Measurements from ENCODE around the gene RIN3. TPM values are rescaled to one million over a fixed set of nuclear protein-coding genes. Genes with fewer than 3 reads are reported as not detected.

RIN3 gene
- total and polyA plus RNA-seq, 10 of the 15 experiments (the other 5 are each of a cell fraction or from before 2014, with no cell fraction given): 0.91 to 23.3 (median 6.3) TPM

DNA sequence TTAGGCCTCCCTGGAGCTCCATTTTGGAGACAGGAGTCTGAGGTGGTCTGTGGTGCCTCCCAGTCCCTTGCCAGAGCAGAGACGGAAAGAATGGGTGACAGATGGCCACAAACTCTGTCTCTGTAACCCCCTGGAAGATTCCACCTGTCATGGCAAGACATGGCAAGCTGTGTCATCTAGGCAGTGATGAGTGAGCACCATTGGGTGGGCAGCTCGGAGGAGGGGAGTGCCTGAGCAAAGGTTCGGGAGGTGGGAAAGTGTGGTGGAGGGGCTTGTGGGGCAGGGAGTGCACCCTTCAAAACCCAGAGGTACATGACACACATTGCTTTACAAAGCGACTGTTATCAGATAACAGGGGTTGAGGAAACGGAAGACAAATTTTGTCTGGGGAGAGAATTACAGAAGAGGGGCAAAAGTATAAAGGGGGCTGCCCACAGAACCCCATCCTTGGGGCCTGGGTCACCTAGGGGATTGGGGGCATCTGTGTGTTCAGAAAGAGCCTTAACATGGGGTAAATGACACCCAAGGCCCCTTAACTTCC, 3.5 kb downstream of the RIN3 start:
- H3K9me3 ChIP-seq (replicated peaks; ENCODE audit: control insufficient read depth, insufficient read depth, low read length): no peaks in the 10 kb centered on the region; the same call in 2 of the 3 replicates
- H3K27me3 ChIP-seq (replicated peaks in 1 of 2; ENCODE audit: control insufficient read depth in 2 of 2, insufficient read depth in 2 of 2, low read length in 1 of 2): no peaks in the 10 kb centered on the region; a peak in 1 of 4 replicates
- H3K79me2 ChIP-seq (ENCODE audit: control insufficient read depth, insufficient read depth, low read length): peaks cover 8% of the 10 kb centered on the region
- peaks cover 10% of the 10 kb centered on the region for H3K4me1 ChIP-seq (ENCODE audit: control insufficient read depth, insufficient read depth, low read length)
- ChIA-PET CTCF (interaction anchor here (0.6 to 1.8 kb wide), 6 partner anchors 9 to 143 kb away, joined by 3 to 6 read pairs (median 3); no protein-coding TSS in a partner anchor), POLR2A (interaction anchor here (0.6 to 1.6 kb wide), 6 partner anchors 9 to 60 kb away, joined by 3 to 7 read pairs (median 3); no protein-coding TSS in a partner anchor), RAD21 (ENCODE audit: unreplicated experiment) (interaction anchor here (0.5 to 1.7 kb wide), 8 partner anchors 29 to 173 kb away, joined by 3 to 4 read pairs (median 3); no protein-coding TSS in a partner anchor), SMC1A (ENCODE audit: uncharacterized antibody, unreplicated experiment) (interaction anchor here (0.6 to 3.3 kb wide), 12 partner anchors 22 to 157 kb away, joined by 3 to 18 read pairs (median 4); no protein-coding TSS in a partner anchor)
- intact Hi-C loops (cut with micrococcal nuclease; ENCODE audit: unreplicated experiment) (no loop called here), in situ Hi-C loops (cut with MboI) (no loop called here)
- no peak overlapping the region for H2AFZ ChIP-seq (ENCODE audit: control insufficient read depth, low read depth, low read length)
- ATAC-seq: no peak
- no peak overlapping the region for H3K4me2 ChIP-seq (ENCODE audit: control insufficient read depth, insufficient read depth)
- H3K27ac ChIP-seq (ENCODE audit: control insufficient read depth, insufficient read depth): no peak overlapping the region
- no peak overlapping the region for H3K4me3 ChIP-seq
- no TSS peak for BruUV-seq (replicated peaks)
- H4K20me1 ChIP-seq (ENCODE audit: control insufficient read depth, insufficient read depth): no peaks in the 10 kb centered on the region
- TF ChIP-seq NFXL1 (IDR thresholded peaks at IDR 0.05; ENCODE audit: borderline replicate concordance): no peak
- TF ChIP-seq CHD1 (IDR thresholded peaks at IDR 0.05; ENCODE audit: low read depth, low read length): no peak
- TF ChIP-seq TARDBP (IDR thresholded peaks at IDR 0.05; ENCODE audit: borderline replicate concordance): no peak
- no peak for TF ChIP-seq PML (IDR thresholded peaks at IDR 0.05; ENCODE audit: low read length)
- TF ChIP-seq HDAC2 (IDR thresholded peaks at IDR 0.05): no peak
- no peak for TF ChIP-seq BRCA1 (IDR thresholded peaks at IDR 0.05; ENCODE audit: low read depth, low read length)
- TF ChIP-seq ZNF207 (IDR thresholded peaks at IDR 0.05; ENCODE audit: borderline replicate concordance): no peak
- TF ChIP-seq CEBPB (IDR thresholded peaks at IDR 0.05; ENCODE audit: borderline replicate concordance in 1 of 2, low read depth in 2 of 2, low read length in 2 of 2): no peak
- TF ChIP-seq NR2C2 (IDR thresholded peaks at IDR 0.05; ENCODE audit: borderline replicate concordance, control insufficient read depth, insufficient read length, low read depth): no peak
- no peak for TF ChIP-seq CHD2 (IDR thresholded peaks at IDR 0.05; ENCODE audit: borderline replicate concordance, low read depth, low read length)
- no peak for TF ChIP-seq SIX5 (IDR thresholded peaks at IDR 0.05; ENCODE audit: low read depth, low read length, severe bottlenecking)
- no peak for TF ChIP-seq ZNF384 (IDR thresholded peaks at IDR 0.05; ENCODE audit: borderline replicate concordance, low read depth, low read length)
- TF ChIP-seq RB1 (IDR thresholded peaks at IDR 0.05; ENCODE audit: borderline replicate concordance): no peak
- TF ChIP-seq YY1 (IDR thresholded peaks at IDR 0.05; ENCODE audit: low read depth, low read length): no peak
- no peak for TF ChIP-seq STAT3 (IDR thresholded peaks at IDR 0.05; ENCODE audit: low read depth, low read length)
- WGBS (ENCODE audit: insufficient coverage, insufficient replicate concordance, low lambda C conversion rate, missing lambda C conversion rate): 100% methylated on average over 5 of the region's 5 CpGs
- H3K9ac ChIP-seq (ENCODE audit: control insufficient read depth, insufficient read depth, low read length): no peak overlapping the region
- FAIRE-seq: no peak
- H3K36me3 ChIP-seq (ENCODE audit: control insufficient read depth in 2 of 2, insufficient read depth in 2 of 2, low read length in 1 of 2): no peaks in the 10 kb centered on the region
- no peak for DNase-seq (ENCODE audit: low read depth, low spot score)
